ENCODE measurements around the gene SLC1A7.

DNA sequence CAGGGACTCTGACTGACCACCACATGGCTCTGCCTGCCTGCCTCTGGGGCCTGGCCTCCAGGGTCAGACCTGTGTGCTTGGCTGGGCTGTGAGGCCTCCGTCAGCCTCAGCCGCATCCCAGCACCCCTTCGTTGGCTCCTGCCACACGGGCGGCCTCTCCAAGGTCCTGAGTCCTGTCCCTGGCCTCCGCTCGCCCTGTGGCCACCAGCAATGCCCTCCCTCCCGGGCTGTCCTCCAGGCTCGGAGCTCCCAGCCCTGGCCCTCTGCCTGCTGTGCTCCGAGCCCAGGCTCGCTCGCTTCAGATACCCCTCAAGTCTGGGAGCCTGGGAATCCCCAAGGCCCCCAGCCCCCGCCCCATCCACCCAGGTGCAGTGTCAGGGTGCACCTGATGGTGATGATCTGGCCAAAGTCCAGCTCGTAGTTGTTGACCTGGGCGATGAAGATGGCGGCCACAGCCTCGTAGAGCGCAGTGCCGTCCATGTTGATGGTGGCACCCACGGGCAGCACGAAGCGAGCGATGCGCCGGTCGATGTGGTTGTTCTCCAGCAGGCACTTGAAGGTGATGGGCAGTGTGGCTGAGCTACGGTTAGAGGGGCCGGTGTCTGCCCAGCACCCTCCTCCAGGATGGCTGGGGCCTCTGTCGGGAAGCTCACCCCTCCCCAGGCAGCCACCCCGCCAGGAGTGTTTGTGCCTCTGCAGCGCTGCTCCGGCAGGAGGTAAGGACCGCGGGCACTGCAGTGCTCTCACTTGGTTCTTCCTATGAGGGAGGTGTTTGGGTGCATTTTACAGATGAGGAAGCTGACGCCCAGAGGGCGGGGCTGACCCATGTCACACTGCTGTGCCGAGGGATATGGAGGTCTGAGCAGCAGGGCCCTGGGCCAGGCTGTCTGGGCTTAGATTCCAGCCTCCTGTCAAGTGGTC lies 52.0 kb downstream of the SLC1A7 start:
- TF ChIP-seq, protein P1, sequence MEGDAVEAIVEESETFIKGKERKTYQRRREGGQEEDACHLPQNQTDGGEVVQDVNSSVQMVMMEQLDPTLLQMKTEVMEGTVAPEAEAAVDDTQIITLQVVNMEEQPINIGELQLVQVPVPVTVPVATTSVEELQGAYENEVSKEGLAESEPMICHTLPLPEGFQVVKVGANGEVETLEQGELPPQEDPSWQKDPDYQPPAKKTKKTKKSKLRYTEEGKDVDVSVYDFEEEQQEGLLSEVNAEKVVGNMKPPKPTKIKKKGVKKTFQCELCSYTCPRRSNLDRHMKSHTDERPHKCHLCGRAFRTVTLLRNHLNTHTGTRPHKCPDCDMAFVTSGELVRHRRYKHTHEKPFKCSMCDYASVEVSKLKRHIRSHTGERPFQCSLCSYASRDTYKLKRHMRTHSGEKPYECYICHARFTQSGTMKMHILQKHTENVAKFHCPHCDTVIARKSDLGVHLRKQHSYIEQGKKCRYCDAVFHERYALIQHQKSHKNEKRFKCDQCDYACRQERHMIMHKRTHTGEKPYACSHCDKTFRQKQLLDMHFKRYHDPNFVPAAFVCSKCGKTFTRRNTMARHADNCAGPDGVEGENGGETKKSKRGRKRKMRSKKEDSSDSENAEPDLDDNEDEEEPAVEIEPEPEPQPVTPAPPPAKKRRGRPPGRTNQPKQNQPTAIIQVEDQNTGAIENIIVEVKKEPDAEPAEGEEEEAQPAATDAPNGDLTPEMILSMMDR (IDR thresholded peaks at IDR 0.05), result no peak
- no peak for TF ChIP-seq EZH2 (IDR thresholded peaks at IDR 0.05; ENCODE audit: borderline replicate concordance, insufficient read depth, low read depth, low read length, poor library complexity, severe bottlenecking)
